ENCODE results near the gene ACCSL.

- TF ChIP-seq CTCF (IDR thresholded peaks at IDR 0.05): no peak
- TF ChIP-seq EZH2 (IDR thresholded peaks at IDR 0.05; ENCODE audit: borderline replicate concordance, insufficient read depth, low read depth, low read length, poor library complexity, severe bottlenecking): no peak
Observed at GRCh38 chr11:44002191-44003093, 45.3 kb upstream of the ACCSL start.

Data from B cell (primary cell).